ENCODE results near the gene CD48.

Gene CD48

GRCh38 chr1:160676869-160677597, 34.6 kb downstream of the CD48 start:
- DNase-seq (ENCODE audit: low read depth) = no peak

DNA sequence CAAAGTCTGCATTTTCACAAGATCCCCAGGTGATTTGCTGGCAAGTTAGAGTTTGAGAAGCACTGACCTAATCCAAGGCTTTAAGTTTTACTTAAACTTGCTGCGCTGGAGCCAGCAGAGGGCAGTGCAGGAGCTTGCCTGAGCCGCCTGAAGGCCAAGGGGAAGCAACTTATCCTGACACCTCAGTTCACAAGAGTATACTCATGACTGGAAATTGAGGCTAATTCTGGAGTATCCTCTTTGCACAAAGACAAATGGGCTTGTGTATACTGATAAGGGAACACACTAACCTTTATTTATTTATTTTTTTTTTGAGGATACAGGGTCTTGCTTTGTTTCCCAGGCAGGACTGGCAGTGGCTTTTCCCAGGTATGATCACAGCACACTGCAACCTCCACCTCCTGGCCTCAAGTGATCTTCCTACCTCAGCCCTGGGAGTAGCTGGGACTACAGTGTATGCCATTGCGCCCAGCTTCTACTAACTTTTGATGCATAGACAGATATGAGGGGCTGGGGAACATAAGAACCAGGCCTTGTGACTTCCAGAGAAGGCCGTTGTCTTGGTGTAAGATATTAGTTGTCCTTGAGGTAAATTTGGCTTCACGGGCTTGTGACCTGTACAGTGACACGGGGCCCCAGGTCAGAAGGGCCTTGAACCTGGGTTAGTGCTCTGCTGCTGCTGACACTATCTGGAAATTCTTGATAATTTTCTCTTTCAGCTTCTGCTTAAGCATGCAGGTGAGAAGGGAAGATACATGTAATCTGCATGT, 35.8 kb downstream of the CD48 start:
- DNase-seq (ENCODE audit: low read depth) = peak; percentile 25

GRCh38 chr1:160674415-160674814, 37.2 kb downstream of the CD48 start:
- DNase-seq (ENCODE audit: low read depth) = no peak

DNA sequence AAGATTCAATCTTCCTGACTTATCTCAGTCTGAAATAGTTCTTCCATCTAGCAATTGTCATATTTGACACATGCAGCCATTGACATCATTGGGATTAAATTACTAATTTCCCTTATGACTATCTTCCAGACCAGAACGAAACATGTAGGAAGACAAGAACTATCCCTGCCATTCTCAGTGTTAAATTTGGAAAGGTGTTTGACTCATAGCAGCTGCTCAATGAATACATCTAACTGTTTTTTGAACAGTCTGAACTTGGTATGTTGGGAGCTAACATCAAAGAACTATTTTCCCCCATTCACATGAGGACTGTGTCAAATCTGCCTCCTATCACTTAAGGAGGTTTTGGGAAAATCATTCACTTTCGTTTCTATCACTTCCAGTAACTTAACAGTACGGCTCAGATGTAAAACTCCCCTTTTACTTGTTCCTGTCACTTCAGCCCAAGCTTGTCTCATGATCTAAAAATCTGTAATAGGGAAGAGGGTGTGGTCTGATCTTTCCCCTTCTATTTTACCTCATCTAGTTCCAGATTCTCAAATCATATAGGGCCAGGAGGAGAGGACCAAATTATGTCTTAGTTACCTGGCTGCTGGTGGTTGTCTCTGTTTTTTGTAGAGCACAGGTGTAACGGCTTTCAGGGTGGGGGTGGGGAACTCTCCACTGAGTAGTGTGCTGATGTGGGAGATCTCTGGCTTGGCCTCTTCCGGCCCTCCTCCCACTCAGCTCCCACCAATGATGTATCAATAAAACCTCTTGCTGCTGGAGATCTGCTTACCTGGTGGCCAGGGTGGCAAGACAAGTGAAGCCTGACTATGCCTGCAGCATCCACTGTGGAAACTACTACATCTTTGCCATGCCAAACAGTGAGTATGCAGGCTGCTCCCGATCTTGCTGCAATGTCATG, 38.6 kb downstream of the CD48 start:
- DNase-seq (ENCODE audit: low read depth) = no peak

- no peak for DNase-seq (ENCODE audit: low read depth)
These were observed 39.8 kb downstream of the CD48 start for GRCh38 chr1:160671603-160672517.

- no peak for DNase-seq (ENCODE audit: low read depth)
These were observed 40.9 kb downstream of the CD48 start for GRCh38 chr1:160670701-160671100.

DNA sequence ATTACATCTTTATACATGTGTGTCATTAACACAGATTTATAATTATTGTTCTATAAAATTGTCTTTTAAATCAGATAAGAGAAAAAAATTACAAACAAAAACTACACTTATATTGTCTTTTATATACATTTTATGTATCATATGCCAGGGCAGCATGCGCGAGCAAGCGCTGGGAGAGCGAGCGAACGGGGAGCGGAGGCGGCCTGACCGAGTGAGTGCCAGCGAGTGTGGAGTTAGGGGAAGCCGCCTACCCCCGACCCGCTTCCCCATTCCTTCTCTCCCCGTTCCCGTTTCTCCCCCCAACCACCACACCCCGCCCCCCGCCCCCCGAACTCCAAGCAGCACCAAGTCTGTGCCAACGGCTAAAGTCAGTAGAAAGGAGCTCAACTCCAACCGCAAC, 41.8 kb downstream of the CD48 start:
- DNase-seq (ENCODE audit: low read depth) = no peak

DNA sequence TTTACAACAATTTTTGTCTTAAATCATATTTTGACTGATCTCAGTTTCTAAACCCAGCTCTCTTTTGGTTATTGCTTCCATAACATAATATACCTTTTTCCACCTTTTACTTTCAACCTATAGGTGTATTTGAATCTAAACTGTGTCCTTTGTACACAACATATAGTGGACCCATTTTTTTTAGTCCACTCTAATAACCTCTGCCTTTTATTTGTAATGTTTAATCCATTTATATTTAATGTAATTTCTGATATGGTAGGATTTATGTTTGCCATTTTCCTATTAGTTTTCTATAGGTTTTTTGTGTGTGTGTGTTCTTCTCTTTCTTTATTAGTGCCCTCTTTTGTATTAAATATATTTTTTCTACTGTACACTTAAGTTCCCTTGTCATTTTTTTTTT, 42.3 kb downstream of the CD48 start:
- DNase-seq (ENCODE audit: low read depth) = no peak

- no peak for DNase-seq (ENCODE audit: low read depth)
These were observed 43.7 kb downstream of the CD48 start for GRCh38 chr1:160667896-160668295.

DNA sequence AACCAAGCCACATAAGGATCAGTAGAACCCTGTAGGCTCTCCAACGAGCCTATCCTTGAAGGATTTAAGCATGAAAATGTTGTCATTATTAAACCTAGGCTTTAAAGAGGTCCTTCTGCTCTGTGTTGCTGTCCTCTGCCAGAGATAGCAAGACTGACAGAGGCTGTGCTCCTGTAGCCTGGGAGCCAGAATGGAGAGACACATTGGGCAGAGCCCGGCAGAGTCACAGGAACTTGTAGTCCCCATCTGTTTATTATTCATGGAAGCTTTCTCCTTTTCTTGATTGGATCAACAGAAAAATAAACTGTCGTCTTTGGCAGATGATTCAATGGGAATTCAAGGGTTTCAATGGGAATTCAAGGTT, 45.6 kb downstream of the CD48 start:
- no peak for DNase-seq (ENCODE audit: low read depth)

DNA sequence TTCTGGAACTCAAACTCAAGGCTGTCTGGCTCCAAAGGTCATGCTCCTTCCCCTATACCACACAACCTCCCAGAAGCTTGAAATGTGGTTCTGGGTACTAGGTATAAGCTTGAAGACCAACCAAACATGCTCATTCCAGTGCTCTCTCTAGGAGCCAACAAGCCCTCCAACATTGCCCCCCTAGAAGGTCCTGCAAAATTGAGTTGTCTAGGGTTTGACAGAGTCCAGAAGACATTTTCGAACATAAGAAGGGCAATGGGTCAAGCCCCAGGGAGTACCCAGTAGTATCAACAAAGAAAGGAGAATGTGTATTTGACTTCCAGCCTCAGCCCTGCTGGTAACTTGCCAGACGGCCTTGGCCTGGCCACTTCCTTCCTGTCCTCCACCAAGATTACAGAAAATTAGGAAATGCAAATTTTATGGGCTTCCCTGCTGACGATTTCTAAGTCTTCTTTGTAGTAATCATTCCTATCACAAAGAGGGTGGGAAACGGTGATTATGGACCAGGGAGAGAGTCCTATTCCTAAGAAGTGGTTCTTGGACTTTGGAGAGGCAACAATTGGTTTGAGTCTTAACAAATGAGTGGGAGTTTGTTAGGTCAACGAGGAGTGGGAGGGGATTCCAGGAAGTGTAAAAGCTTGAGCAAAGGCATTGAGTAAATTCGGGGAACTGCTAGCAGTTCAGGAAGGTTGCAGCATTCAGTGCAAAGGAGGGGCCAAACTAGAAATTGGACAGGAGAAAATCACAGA, 46.1 kb downstream of the CD48 start:
- no peak for DNase-seq (ENCODE audit: low read depth)

GRCh38 chr1:160664573-160665051, 47.0 kb downstream of the CD48 start:
- DNase-seq (ENCODE audit: low read depth) = no peak

GRCh38 chr1:160662910-160663309, 48.7 kb downstream of the CD48 start:
- DNase-seq (ENCODE audit: low read depth) = no peak

DNA sequence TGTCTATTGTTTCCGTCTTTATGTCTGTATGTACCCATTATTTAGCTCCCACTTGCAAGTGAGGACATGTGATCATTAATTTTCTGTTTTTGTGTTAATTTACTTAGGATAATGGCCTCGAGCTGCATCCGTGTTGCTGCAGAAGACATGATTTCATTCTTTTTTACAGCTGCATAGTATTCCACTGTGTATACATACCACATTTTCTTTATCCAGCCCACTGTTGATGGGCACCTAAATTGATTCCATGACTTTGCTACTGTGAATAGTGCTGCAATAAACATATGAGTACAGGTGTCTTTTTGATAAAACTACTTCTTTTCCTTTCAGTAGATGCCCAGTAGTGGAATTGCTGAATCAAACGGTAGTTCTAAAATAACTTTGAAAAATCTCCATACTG, 52.1 kb downstream of the CD48 start:
- no peak for DNase-seq (ENCODE audit: low read depth)

DNA sequence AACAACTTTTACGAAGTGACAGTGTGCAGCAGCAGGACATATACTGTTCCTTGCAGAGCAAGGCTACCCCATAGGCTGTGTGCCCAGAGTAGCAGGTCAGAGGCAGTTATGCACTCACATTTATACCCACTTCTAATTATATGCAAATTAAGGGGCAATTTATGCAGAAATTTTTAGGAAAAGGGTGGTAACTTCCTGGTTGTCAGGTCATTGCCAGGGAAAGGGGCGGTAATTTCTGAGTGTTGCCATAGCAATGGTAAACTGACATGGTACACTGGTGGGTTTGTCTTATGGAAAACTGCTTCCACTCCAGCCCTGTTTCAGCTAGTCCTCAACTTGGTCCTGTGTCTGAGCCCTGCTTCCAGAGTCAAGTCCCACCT, 52.8 kb downstream of the CD48 start:
- no peak for DNase-seq (ENCODE audit: low read depth)

DNA sequence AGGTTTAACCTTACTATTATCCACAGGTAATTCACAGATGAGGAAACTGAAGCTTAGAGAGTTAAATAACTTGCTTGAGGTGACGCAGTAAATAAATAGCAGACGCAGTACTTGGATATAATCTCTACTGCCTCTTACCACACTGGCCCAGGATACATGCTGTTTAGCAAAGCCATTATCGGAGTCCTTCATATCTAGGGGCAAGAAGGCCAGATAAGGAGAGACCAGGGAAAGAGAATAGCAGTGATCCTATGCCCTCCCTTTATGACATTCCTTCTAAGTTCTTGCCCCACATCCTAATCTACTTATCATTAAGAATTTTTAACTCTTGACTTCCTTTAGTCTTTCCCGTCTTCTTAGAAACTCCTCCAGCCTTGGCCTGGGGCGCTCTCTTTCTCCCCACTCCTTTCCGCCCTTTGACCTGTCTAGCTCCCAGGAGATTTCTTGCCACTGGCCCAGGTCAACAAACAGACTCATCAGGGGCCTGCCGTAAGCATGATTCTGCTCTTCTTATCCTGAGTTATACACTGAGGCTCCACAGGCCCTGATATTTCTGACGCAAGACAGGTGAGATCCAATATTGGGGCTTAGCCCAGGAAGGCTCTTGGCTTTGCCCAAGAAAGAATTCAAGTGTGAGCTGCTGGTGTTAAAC, 53.3 kb downstream of the CD48 start:
- DNase-seq (ENCODE audit: low read depth) = no peak

DNA sequence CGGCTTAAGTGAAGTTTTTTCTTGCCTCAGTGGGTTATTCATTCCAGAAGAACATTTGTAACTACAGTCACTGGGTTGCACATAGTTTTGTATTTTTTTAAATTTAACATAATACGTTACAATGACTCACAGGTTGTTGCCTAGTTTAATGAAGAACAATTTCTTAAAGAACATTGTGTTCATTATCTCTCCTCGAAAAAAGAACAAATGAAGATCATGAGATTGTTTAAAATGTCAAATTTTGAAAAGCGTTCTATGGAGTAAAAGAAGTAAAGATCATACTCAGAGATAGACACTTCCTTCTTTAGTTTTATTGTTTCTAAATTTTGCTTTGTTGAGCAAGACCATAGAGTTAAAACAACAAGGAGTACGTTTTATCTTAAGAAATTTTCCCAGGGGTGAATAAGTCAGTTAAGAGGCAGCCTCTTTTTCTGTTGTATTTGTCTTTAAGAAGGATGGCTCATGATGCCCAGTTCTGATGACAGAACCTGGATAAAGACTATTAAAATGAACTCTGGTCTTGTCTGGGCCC, 54.3 kb downstream of the CD48 start:
- no peak for DNase-seq (ENCODE audit: low read depth)

DNA sequence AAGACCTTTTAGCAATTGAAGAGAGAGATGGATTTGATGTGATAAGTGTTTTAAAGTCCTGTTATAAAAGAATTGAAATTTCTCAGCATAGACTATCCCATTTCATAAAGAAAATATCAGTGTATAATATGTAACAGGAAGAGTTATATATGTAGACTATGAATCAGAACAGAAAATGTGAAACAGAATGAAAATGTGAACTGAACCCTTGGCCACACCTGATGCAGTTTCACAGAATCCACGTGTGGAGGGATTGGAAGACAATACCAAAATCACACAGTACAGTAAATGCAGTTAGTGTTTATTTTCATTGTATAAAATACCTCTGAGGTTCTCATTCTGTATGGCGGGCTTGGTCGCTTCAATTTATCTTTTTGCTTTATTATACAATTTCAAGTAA, 54.9 kb downstream of the CD48 start:
- DNase-seq (ENCODE audit: low read depth) = no peak

DNA sequence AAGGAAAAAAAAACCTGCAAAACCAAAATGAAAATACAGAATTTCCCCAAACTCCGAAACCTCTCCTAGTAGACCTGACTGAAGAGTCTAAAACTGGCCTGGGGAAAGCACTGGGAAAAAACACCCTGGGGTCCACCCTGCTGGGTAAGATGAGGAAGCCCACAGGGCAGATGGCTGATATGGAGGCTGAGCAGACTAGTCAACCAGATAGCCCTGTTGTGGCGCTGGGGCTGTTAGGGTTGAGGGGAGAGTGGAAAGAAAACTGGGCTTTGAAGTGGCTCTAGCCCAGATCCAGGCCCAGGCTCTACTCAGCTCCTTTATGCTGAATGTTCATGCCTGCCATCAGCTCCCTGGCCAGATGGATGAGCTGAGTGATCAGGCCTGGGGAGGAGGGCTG, 58.0 kb downstream of the CD48 start:
- no peak for DNase-seq (ENCODE audit: low read depth)
